22Rv1 (cell line): Measurements from ENCODE around the gene TTYH2.

Source experiments
- CTCF ChIP-seq: fragments of 450-650 bp; IDR thresholded peaks from 2 replicates; pipeline ENCODE4 v1.5.1; 2017; ENCODE audit warnings: mild to moderate bottlenecking
- ZFX ChIP-seq: fragments of 450-650 bp; IDR thresholded peaks from 2 replicates; pipeline ENCODE4 v1.6.1; 2017; ENCODE audit warnings: antibody characterized with exemption, borderline replicate concordance

GRCh38 chr17:74287031-74287602 lies 73.7 kb downstream of the TTYH2 start:
- TF ChIP-seq CTCF (no peak), ZFX (no peak)
